GM15510 (cell line): ENCODE results near the gene UXS1.

ENCODE experiments used
- POLR2A ChIP-seq: IDR thresholded peaks from 3 replicates; pipeline ENCODE4 v1.6.1; 2011; ENCODE audit warnings: borderline replicate concordance; ENCODE audit not compliant: insufficient read length; ENCODE audit errors: extremely low read depth

Gene UXS1

DNA sequence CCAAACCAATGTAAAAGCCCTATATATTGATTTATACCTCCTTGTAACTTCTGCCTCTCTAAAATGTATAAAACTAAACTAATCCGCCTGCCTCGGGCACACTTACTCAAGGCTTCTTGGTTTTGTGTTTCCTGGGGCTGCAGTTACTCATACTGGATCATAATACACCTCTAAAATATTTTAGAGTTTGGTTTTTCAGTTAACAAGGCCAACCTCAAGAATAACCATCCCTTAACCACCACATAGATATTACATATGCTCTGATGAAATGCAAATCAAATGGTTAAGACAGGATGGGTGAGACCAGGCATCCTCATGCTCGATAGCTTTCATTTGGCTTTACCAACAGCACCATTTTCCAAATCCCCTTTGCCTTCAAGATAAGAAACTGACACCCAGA lies 46.4 kb downstream of the UXS1 start:
- TF ChIP-seq POLR2A, result no peak

DNA sequence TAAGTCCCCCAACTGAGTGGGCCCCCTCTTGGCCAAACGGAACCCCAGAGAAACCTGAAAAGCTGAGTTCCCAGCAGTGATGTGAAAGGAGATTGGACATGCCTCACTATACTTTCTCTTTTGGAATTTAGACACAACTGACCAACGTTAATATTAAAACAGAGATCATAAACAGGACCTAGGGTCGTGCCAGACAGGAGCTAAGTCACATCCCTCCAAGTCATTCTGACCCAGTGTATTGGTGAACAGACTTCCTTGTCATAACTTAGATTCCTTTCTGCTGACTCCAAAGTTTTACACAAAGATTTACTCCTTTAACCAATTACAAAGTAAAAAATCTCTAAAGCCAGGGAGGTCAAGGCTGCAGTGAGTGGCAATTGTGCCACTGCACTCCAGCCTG lies 46.9 kb downstream of the UXS1 start:
- TF ChIP-seq POLR2A, result no peak

GRCh38 chr2:106144621-106145331 lies 49.3 kb downstream of the UXS1 start:
- TF ChIP-seq POLR2A, result no peak

DNA sequence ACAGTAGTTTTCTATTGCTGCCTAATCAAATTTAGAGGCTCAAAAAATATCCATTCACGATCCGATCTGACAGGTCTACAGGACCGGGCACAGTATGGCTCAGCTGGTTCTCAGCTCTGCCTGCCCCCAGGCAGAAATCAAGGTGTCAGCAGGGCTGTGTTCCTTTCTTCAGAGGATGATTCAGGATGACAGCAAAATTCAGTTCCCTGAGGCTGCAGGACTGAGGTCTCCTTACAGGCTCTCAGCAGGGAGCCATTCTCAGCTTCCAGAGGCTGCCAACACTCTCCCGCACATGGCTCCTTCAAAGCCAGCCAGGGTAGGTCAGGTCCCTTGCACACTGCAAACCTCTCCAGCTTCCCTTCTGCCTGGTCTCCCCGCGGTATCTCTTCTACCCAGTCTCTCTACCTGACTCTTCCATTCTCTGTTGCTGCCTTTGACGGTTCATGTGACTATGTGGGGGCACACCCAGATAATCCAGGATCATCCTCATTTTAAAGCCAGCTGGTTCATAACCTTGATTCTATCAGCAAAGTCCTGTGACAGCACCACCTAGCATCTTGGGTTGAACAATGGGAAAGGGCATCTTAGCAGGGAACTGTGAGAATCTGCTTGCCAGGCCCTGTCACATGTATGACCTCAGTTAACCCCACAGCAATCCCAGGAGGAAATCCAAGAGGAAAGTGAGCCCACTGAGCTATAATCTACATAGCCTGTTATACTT lies 50.4 kb downstream of the UXS1 start:
- no peak for TF ChIP-seq POLR2A

DNA sequence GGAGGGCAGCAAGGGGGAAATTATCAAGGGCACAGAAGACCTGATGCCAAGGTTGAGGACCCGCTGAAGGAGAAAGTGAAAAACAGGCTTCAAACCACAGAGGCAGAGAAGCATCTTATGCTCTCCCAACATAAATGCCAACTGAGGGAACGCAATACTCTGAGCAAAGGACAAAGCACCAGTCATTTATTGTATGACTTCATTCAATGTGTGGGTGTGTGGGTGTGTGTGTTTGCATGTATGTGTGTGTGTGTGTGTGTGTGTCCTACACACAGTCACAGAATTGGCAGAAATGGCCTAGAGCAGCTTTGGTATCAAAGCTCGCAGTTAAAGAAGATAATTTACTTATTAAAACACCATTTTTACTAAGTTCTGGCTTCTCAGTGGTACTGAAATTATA lies 51.4 kb downstream of the UXS1 start:
- no peak for TF ChIP-seq POLR2A

GRCh38 chr2:106140913-106141312 lies 53.2 kb downstream of the UXS1 start:
- TF ChIP-seq POLR2A, result no peak

- no peak for TF ChIP-seq POLR2A
Measured at GRCh38 chr2:106140113-106140512, 54.0 kb downstream of the UXS1 start.

- no peak for TF ChIP-seq POLR2A
Measured at GRCh38 chr2:106139238-106139935, 54.7 kb downstream of the UXS1 start.

- TF ChIP-seq POLR2A, result no peak
Measured at GRCh38 chr2:106138543-106139237, 55.4 kb downstream of the UXS1 start.

GRCh38 chr2:106137731-106138521 lies 56.2 kb downstream of the UXS1 start:
- TF ChIP-seq POLR2A, result no peak

GRCh38 chr2:106130251-106130998 lies 63.7 kb downstream of the UXS1 start:
- TF ChIP-seq POLR2A, result no peak

- no peak for TF ChIP-seq POLR2A
Measured at GRCh38 chr2:106129592-106129991, 64.5 kb downstream of the UXS1 start.

DNA sequence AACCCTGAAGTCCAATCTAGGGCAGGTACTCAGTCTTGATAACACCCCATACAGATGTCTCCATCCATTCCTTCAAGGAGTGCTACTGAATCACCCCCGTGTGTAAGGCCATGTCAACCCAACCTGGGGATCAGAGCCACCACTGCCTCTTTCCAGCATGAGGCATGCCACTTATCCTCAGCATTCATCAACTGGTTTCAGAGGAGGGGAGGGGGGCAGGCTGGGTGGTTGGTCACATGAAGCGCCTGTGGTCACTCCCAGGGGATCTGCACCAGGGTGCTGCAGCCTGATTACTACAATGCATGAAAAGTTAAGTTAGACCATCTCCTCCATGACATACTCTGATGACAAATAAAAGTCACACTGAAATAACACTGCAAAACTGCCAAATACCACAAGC lies 65.0 kb downstream of the UXS1 start:
- TF ChIP-seq POLR2A, result no peak

- TF ChIP-seq POLR2A, result no peak
Measured at GRCh38 chr2:106127776-106128268, 66.3 kb downstream of the UXS1 start.

DNA sequence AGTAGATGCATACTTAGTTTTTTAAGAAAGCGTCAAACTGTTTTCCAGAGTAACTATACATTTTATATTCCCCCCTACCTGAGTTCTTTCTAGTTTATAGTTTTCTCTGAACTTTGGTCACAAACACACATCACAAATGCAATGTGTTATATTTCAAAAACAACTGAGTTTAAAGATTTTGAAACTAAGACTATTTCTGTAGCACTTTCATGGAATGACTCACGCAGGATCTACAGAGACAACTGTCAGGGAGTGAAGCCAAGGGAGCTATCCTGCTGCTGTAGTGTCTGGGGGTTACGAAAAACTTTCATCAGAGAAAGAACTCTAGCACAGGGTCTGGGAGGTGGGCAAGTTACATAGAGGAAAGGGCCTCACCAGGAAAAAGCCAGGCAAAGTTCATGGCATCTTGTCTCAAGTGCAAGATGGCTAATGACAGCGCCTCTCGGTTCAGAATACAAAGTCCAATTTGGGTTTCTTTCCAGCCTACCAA lies 66.8 kb downstream of the UXS1 start:
- TF ChIP-seq POLR2A, result no peak
